Upper lobe of left lung (tissue), 4 donors: ENCODE data around the gene RFXAP.

Experiments
- CTCF ChIP-seq, 6 experiments: fragments of 450-650 bp in 4 of 6; fragments of 200-600 bp in 2 of 6; sonication (generic) in 2 of 6; IDR thresholded peaks; one replicate each; pipeline ENCODE4 v1.5.1; 2016 to 2019; ENCODE audit warnings: antibody characterized with exemption in 6 of 6
- EP300 ChIP-seq, 4 donors: sonication (generic); formaldehyde crosslinking; IDR thresholded peaks; one replicate each; pipeline ENCODE4 v1.5.1; 2017; ENCODE audit warnings: antibody characterized with exemption in 4 of 4, control low read depth in 2 of 4

- no peak for TF ChIP-seq CTCF (IDR thresholded peaks at IDR 0.05)
- TF ChIP-seq EP300 (IDR thresholded peaks at IDR 0.05): no peak
These were observed 18.0 kb upstream of the RFXAP start for GRCh38 chr13:36801035-36801434.
